ENCODE results near the gene QKI.

DNA sequence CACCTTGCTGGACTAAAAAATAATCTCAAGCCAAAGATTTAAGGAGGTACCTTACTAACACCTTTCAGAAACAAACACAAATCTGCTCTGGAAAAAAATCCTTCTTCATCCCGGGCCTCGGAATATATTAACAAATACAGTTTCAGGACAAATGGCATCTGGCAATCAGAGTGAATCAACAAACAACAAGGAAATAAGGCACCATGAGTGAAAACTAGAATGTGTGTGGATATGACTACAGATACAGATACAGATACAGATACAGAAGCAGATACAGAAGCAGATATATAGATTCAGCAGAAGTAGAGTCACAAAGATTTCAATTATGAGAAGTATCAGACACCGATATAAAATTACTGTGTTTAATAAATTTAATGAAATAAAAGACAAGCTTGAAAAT, 178.4 kb downstream of the QKI start:
- TF ChIP-seq EZH2 (IDR thresholded peaks at IDR 0.05; ENCODE audit: borderline replicate concordance, low read depth, low read length, severe bottlenecking): no peak
- TF ChIP-seq, protein P1, sequence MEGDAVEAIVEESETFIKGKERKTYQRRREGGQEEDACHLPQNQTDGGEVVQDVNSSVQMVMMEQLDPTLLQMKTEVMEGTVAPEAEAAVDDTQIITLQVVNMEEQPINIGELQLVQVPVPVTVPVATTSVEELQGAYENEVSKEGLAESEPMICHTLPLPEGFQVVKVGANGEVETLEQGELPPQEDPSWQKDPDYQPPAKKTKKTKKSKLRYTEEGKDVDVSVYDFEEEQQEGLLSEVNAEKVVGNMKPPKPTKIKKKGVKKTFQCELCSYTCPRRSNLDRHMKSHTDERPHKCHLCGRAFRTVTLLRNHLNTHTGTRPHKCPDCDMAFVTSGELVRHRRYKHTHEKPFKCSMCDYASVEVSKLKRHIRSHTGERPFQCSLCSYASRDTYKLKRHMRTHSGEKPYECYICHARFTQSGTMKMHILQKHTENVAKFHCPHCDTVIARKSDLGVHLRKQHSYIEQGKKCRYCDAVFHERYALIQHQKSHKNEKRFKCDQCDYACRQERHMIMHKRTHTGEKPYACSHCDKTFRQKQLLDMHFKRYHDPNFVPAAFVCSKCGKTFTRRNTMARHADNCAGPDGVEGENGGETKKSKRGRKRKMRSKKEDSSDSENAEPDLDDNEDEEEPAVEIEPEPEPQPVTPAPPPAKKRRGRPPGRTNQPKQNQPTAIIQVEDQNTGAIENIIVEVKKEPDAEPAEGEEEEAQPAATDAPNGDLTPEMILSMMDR (IDR thresholded peaks at IDR 0.05; ENCODE audit: borderline replicate concordance, extremely low read depth, low read length, poor library complexity, severe bottlenecking): no peak

Measured in DND-41 (cell line).